ENCODE results near the gene ATP11A. TPM values are rescaled to one million over a fixed set of nuclear protein-coding genes. Genes with fewer than 3 reads are reported as not detected.

Gene ATP11A
- total RNA-seq, 1 experiment from 2014 or later = 80.4 TPM

GRCh38 chr13:112888238-112889111 lies 198.6 kb downstream of the ATP11A start:
- ChIA-PET POLR2A (no interaction called here), CTCF (no interaction called here), RAD21 (ENCODE audit: low non-redundant PET in 1 of 2, low total read pairs in 2 of 2, uncharacterized antibody in 2 of 2, unreplicated experiment in 2 of 2) (no interaction called here)
- intact Hi-C loops (cut with micrococcal nuclease) = no loop called here
- no TSS peak for BruUV-seq (replicated peaks)
- Histone ChIP-seq H3K27ac (ENCODE audit: low read depth, low read length) (no peak overlapping the region), H3K9ac (ENCODE audit: low read length) (no peak overlapping the region), H3K4me2 (ENCODE audit: low read length) (no peak overlapping the region), H3K79me2 (ENCODE audit: insufficient read depth, low read length) (no peaks in the 10 kb centered on the region), H3K4me3 (replicated peaks in 1 of 2; ENCODE audit: low read depth in 1 of 2, low read length in 2 of 2) (no peak overlapping the region), H3K9me2 (ENCODE audit: insufficient read depth) (no peaks in the 10 kb centered on the region), H3K36me3 (ENCODE audit: control insufficient read depth in 1 of 2, insufficient read depth in 2 of 2, low read length in 2 of 2) (peaks cover 2 to 6% of the 10 kb centered on the region in 2 experiments; a peak in 2 of 4 replicates), H2AFZ (ENCODE audit: low read depth, low read length, poor library complexity, severe bottlenecking) (no peak overlapping the region), H3K27me3 (ENCODE audit: insufficient read depth, low read length) (no peaks in the 10 kb centered on the region), H4K20me1 (ENCODE audit: insufficient read depth) (no peaks in the 10 kb centered on the region), H3K4me1 (ENCODE audit: control insufficient read depth in 1 of 2, insufficient read depth in 2 of 2, low read length in 2 of 2) (peaks cover 3 to 14% of the 10 kb centered on the region in 2 experiments; a peak in 3 of 4 replicates), H3K9me3 (ENCODE audit: control insufficient read depth in 1 of 2, insufficient read depth in 1 of 2, low read depth in 1 of 2, low read length in 2 of 2) (no peaks in the 10 kb centered on the region)
- no peak for TF ChIP-seq RAD21 (IDR thresholded peaks at IDR 0.05; ENCODE audit: low read depth)
- TF ChIP-seq SP1 (IDR thresholded peaks at IDR 0.05; ENCODE audit: low read depth) = no peak
- TF ChIP-seq MAX (IDR thresholded peaks at IDR 0.05) = no peak
- ATAC-seq (no peak), DNase-seq (ENCODE audit: low read depth, low spot score) (no peak)

GRCh38 chr13:112889351-112890290 lies 199.8 kb downstream of the ATP11A start:
- no peak overlapping the region for H2AFZ ChIP-seq (ENCODE audit: low read depth, low read length, poor library complexity, severe bottlenecking)
- H3K4me1 ChIP-seq (ENCODE audit: control insufficient read depth in 1 of 2, insufficient read depth in 2 of 2, low read length in 2 of 2) = peaks cover 6 to 22% of the 10 kb centered on the region in 2 experiments; a peak in 3 of 4 replicates
- intact Hi-C loops (cut with micrococcal nuclease) = no loop called here
- H3K36me3 ChIP-seq (ENCODE audit: control insufficient read depth in 1 of 2, insufficient read depth in 2 of 2, low read length in 2 of 2) = peaks cover 0 to 6% of the 10 kb centered on the region in 2 experiments; a peak in 1 of 4 replicates
- no peak for DNase-seq (ENCODE audit: low read depth, low spot score)
- TF ChIP-seq JUND (IDR thresholded peaks at IDR 0.05) (no peak), SIN3A (IDR thresholded peaks at IDR 0.05; ENCODE audit: low read depth) (no peak), FOSL1 (IDR thresholded peaks at IDR 0.05; ENCODE audit: low read depth) (no peak), POLR2A (IDR thresholded peaks at IDR 0.05; ENCODE audit: borderline replicate concordance, extremely low read depth, insufficient read depth, insufficient read length) (no peak), EZH2phosphoT487 (IDR thresholded peaks at IDR 0.05; ENCODE audit: borderline replicate concordance) (no peak), EGR1 (IDR thresholded peaks at IDR 0.05; ENCODE audit: low read depth) (no peak), CEBPB (IDR thresholded peaks at IDR 0.05; ENCODE audit: low read depth) (no peak), TCF7L2 (IDR thresholded peaks at IDR 0.05; ENCODE audit: borderline replicate concordance, extremely low read depth, insufficient read depth, insufficient read length) (no peak), ELF1 (IDR thresholded peaks at IDR 0.05; ENCODE audit: borderline replicate concordance, low read depth) (no peak), POLR2AphosphoS5 (IDR thresholded peaks at IDR 0.05; ENCODE audit: low read depth, low read length) (no peak), MAX (IDR thresholded peaks at IDR 0.05) (no peak), SRF (IDR thresholded peaks at IDR 0.05; ENCODE audit: low read depth) (no peak), ZFX (IDR thresholded peaks at IDR 0.05) (no peak)
- TF ChIP-seq, protein P1, sequence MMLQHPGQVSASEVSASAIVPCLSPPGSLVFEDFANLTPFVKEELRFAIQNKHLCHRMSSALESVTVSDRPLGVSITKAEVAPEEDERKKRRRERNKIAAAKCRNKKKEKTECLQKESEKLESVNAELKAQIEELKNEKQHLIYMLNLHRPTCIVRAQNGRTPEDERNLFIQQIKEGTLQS (IDR thresholded peaks at IDR 0.05) = no peak
- TF ChIP-seq, protein P2, sequence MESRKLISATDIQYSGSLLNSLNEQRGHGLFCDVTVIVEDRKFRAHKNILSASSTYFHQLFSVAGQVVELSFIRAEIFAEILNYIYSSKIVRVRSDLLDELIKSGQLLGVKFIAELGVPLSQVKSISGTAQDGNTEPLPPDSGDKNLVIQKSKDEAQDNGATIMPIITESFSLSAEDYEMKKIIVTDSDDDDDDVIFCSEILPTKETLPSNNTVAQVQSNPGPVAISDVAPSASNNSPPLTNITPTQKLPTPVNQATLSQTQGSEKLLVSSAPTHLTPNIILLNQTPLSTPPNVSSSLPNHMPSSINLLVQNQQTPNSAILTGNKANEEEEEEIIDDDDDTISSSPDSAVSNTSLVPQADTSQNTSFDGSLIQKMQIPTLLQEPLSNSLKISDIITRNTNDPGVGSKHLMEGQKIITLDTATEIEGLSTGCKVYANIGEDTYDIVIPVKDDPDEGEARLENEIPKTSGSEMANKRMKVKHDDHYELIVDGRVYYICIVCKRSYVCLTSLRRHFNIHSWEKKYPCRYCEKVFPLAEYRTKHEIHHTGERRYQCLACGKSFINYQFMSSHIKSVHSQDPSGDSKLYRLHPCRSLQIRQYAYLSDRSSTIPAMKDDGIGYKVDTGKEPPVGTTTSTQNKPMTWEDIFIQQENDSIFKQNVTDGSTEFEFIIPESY (IDR thresholded peaks at IDR 0.05; ENCODE audit: extremely low read depth, insufficient replicate concordance, low read length) = no peak
- no peak overlapping the region for H3K27ac ChIP-seq (ENCODE audit: low read depth, low read length)
- no TSS peak for BruUV-seq (replicated peaks)
- no peak overlapping the region for H3K4me3 ChIP-seq (replicated peaks in 1 of 2; ENCODE audit: low read depth in 1 of 2, low read length in 2 of 2)
- ChIA-PET CTCF (no interaction called here), POLR2A (no interaction called here), RAD21 (ENCODE audit: low non-redundant PET in 1 of 2, low total read pairs in 2 of 2, uncharacterized antibody in 2 of 2, unreplicated experiment in 2 of 2) (no interaction called here)
- no peak overlapping the region for H3K9ac ChIP-seq (ENCODE audit: low read length)
- no peak for ATAC-seq
- H3K9me2 ChIP-seq (ENCODE audit: insufficient read depth) = no peaks in the 10 kb centered on the region
- no peak overlapping the region for H3K4me2 ChIP-seq (ENCODE audit: low read length)
- H3K9me3 ChIP-seq (ENCODE audit: control insufficient read depth in 1 of 2, insufficient read depth in 1 of 2, low read depth in 1 of 2, low read length in 2 of 2) = no peaks in the 10 kb centered on the region
- no peaks in the 10 kb centered on the region for H4K20me1 ChIP-seq (ENCODE audit: insufficient read depth)
- H3K79me2 ChIP-seq (ENCODE audit: insufficient read depth, low read length) = no peaks in the 10 kb centered on the region
- H3K27me3 ChIP-seq (ENCODE audit: insufficient read depth, low read length) = no peaks in the 10 kb centered on the region

Measured in HCT116 (cell line).